Measurements from ENCODE around the gene CLCN7.

DNA sequence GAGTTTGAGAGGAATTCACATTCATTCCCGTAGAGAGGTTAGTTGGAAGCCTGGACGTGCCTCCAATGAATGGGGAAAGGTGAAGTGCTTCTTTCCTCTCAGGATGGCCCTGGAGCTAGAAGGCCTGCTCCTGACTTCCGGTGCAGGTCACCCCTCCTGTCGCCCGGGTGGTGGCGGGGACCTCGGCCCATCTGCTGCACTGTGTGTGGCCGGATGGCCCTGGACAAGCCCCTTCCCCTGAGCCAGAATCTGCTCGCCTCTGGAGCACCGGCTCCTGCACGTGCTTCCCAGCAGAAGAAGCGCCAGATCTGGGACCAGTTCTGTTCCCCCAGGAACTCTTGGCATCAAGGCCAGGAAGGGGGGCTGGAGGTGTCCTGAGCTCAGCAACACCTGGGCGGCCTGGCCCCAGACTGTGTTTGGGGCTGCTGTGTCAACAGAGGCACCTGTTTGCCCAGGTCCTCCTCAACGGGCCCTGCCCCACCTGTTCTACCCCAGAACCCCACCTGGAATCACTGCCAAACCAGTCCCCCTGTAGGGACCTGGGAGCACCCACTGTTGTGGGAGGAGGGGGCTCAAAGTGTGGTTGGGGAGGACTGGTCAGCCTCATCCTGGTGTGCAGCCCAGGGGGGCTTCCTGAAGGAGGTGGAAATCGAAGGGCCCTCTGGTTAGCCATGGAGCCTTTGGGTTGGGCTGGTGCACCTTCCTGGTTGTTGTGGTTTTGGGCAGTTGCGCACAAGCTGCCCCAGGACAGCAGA is 49.0 kb downstream of the CLCN7 start:
- TF ChIP-seq, protein P1, sequence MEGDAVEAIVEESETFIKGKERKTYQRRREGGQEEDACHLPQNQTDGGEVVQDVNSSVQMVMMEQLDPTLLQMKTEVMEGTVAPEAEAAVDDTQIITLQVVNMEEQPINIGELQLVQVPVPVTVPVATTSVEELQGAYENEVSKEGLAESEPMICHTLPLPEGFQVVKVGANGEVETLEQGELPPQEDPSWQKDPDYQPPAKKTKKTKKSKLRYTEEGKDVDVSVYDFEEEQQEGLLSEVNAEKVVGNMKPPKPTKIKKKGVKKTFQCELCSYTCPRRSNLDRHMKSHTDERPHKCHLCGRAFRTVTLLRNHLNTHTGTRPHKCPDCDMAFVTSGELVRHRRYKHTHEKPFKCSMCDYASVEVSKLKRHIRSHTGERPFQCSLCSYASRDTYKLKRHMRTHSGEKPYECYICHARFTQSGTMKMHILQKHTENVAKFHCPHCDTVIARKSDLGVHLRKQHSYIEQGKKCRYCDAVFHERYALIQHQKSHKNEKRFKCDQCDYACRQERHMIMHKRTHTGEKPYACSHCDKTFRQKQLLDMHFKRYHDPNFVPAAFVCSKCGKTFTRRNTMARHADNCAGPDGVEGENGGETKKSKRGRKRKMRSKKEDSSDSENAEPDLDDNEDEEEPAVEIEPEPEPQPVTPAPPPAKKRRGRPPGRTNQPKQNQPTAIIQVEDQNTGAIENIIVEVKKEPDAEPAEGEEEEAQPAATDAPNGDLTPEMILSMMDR (IDR thresholded peaks at IDR 0.05), result no peak
- TF ChIP-seq POLR2A (IDR thresholded peaks at IDR 0.05), result no peak

Measured in ovary (tissue), 3 donors.